T-helper 22 cell (primary cell): ENCODE data around the gene MRPS22.
"Not testable (repeated sequence)": the region's sequence is repeated elsewhere in the genome, so short reads cannot be mapped to it uniquely, and the experiment has no call there.

Source experiments
- DNase-seq: peaks from one replicate; pipeline ENCODE4 v3.0.0-alpha.2; 2020; ENCODE audit warnings: low read depth

MRPS22 gene

GRCh38 chr3:139312416-139312815, 31.4 kb upstream of the MRPS22 start:
- DNase-seq = no peak

GRCh38 chr3:139312959-139313358, 30.9 kb upstream of the MRPS22 start:
- DNase-seq = no peak

GRCh38 chr3:139313921-139314320, 29.9 kb upstream of the MRPS22 start:
- DNase-seq = no peak

- no peak for DNase-seq
Measured at GRCh38 chr3:139317215-139317614, 26.6 kb upstream of the MRPS22 start.

GRCh38 chr3:139317660-139318430, 26.0 kb upstream of the MRPS22 start:
- no peak for DNase-seq

GRCh38 chr3:139318431-139318816, 25.4 kb upstream of the MRPS22 start:
- DNase-seq = no peak

- no peak for DNase-seq
Measured at GRCh38 chr3:139318826-139319225, 25.0 kb upstream of the MRPS22 start.

GRCh38 chr3:139319428-139320402, 24.1 kb upstream of the MRPS22 start:
- no peak for DNase-seq

- no peak for DNase-seq
Measured at GRCh38 chr3:139320551-139321309, 23.1 kb upstream of the MRPS22 start.

- DNase-seq = no peak
Measured at GRCh38 chr3:139322346-139322745, 21.5 kb upstream of the MRPS22 start.

- no peak for DNase-seq
Measured at GRCh38 chr3:139323146-139323545, 20.7 kb upstream of the MRPS22 start.

- no peak for DNase-seq
Measured at GRCh38 chr3:139324456-139324855, 19.4 kb upstream of the MRPS22 start.

GRCh38 chr3:139325551-139325950, 18.3 kb upstream of the MRPS22 start:
- no peak for DNase-seq

- no peak for DNase-seq
Measured at GRCh38 chr3:139326131-139326530, 17.7 kb upstream of the MRPS22 start.

- no peak for DNase-seq
Measured at GRCh38 chr3:139326707-139327106, 17.1 kb upstream of the MRPS22 start.

GRCh38 chr3:139327231-139327630, 16.6 kb upstream of the MRPS22 start:
- no peak for DNase-seq

- DNase-seq = no peak
Measured at GRCh38 chr3:139327861-139328260, 16.0 kb upstream of the MRPS22 start.

- no peak for DNase-seq
Measured at GRCh38 chr3:139328356-139328755, 15.5 kb upstream of the MRPS22 start.

- DNase-seq = peak; percentile 56
Measured at GRCh38 chr3:139329364-139329850, 14.4 kb upstream of the MRPS22 start.

- no peak for DNase-seq
Measured at GRCh38 chr3:139332092-139332491, 11.7 kb upstream of the MRPS22 start.

GRCh38 chr3:139334675-139335074, 9.1 kb upstream of the MRPS22 start:
- DNase-seq = not testable (repeated sequence)

- DNase-seq = no peak
Measured at GRCh38 chr3:139338405-139338804, 5.4 kb upstream of the MRPS22 start.
